GM19035 (cell line): ENCODE measurements around the gene PLXNC1.

Source experiments
- ATAC-seq: cut with Tn5 transposase; IDR thresholded peaks from one replicate; pipeline ENCODE4 v1.9.1; 2021; ENCODE audit not compliant: unreplicated experiment

The PLXNC1 gene

DNA sequence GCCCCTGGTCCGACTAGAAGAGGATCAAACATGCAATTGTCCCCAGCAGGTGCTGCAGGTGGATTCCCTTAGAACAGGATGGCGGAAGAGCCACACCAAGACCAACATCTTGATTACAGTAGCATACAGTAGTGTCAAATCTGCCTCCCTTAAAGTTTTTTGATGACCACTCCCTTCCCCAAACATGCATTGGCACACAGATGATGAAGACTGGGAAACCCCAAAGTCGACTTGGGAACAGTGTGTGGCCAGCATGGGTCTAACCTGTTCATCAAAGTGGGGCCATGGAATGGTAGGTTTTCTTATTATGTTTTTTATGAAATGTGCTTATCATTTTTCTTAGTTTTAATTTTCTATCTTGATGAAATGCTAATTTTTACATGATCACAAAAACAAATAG is 8.8 kb downstream of the PLXNC1 start:
- ATAC-seq: no peak

DNA sequence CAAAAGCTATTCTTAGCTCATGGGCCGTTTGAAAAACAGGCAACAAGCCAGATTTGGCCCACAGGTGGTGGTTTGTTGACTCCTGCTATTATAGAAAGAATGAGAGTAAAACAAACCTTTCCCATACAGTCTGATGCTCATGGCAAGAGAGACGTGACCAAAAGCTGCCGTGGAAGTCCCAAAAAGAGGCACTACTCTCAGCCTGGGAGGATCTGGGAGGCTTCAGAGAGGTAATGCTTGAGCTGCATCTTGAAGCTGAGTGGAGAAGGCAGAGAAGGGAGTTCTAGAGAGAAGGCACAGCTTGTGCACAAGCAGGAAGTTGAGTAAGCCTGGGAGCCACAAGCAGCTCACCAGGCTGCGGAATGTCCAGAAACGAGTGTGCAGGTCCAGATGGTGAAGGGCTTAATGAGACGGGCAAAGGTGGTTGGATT is 9.6 kb downstream of the PLXNC1 start:
- peak; percentile 75 for ATAC-seq

DNA sequence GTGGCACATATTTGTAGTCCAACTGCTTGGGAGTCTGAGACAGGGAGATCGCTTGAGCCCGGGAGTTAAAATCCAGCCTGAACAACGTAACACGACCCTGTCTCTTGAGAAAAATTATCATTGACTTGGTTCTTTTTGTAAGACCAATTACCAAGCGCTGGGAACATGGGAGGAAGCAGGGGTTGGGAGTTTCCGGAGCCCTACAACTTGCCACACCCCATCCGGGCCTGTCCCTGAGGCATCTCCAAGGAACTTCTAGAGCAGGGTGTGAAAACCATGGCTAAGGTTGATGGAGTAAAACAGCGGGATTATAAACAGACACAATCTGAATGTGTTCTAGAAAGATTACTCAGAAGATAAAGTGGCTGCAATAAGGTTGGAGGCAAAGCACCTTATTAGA is 10.3 kb downstream of the PLXNC1 start:
- ATAC-seq: no peak

DNA sequence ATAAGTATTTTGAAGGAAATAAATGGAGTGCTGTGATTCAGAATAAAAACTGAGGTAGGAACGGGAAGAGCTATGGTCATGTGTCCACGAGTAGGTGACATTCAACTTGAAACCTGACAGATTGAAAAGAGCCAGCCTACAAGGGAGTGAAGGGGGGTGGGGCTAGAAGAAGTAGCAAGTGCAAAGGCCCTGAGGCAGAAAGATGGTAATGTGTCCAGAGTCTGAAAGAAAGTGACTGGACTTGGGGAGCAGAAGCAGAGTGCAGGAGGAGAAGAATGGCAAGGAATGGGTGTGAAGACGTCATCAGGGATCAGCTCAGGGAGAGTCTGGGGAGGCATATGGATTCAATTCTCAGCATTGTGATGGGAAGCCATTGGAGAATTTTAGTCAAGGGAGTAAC is 13.7 kb downstream of the PLXNC1 start:
- ATAC-seq: no peak

DNA sequence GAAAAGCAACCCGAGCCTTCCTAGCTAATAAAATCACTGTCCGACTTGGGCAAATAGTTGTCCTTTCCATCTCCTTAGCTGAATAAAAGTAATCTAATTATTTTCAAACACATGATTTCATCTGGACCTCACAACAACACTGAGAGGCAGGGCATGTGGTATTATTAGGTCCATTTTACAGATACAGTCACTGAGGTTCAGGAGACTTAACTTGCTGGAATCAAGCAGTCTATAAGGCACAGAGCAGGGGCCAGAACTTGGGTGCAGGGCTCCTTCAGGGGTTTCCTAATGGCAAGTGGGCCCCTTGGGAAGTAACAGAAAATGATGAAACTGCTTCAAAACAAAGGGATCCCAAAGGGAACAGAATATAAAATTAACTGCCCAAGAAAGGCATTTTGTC is 15.5 kb downstream of the PLXNC1 start:
- no peak for ATAC-seq

DNA sequence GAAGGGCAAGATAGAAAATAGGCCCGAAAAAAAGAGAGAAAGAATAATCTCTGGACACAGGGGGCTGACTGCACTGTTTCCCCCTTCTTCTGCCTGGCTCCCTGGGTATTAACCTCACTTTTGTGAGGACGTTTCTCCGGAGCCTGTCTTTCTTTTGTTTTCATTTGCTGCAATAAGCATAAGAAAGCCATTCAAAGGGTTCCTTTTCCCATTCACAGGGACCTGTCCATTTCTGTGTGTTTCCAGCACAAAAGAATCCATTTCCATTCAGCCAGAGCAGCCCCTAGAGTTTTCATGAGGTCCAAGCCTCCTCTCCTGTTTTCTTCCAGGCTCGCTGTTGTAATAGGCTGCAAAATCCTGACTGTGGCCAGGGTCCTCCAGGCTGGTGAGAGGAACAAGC is 16.8 kb downstream of the PLXNC1 start:
- ATAC-seq: no peak

DNA sequence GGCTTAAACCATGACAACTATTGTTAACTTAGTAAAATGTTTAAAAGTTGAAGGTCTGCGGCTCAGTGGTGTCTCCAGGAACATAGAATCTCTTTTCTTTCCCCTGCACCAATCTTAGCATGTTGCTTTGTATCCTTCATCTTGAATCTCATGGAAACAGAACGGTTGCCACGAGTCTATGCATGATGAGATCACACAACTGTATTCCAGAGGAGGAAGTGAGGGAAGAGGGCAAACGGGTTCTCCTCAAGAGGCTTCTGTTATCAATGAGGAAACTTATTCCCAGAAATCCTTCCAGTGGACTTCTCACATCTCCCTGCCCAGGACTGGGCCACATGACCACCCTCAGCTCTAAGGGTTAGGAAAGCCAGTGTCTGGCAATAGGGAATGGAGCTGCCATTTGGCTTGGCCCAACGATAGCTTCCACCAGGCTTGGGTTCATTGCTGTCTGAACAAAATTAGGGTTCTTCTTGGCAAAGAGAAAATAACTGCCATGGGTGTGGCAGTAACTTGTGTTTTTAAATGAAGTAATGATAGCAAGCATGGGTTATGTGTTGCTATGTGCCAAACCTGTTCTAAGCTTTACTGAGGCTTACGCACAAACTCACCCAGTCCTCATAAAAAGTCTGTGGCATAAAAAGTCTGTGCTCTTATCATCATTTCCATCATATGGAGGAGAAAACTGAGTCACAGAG is 17.4 kb downstream of the PLXNC1 start:
- ATAC-seq: no peak

DNA sequence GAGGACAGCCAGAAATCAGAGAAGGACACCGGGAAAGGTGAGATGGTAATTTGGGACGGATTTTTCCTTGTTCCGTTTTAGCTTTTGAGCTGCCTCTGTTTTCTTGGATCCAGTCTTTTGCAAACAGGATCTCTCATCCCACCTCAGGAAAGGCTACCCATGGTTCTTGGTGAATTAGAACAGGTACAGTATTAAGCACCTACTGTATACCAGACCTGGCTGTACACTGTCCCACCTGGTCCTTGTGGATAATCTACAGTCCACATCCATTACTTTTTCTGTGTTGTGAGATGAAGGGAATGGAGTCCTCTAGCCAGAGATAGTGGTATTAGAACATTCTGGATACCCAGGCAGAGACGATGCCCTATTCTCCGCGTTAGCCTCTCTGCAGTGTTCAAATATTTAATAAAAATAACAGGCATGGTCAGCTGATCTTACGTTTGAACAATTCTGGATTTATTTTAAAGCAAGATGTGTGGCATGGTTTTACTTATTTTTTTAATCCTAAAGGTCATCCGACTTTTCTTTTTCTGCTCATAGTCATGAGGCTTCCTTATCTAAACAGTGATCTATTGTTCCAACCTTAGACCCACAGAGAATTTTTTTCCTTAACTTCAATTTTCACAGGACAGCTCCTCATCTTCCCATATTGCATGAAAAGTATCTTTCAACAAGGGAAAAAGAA is 18.8 kb downstream of the PLXNC1 start:
- ATAC-seq: no peak

DNA sequence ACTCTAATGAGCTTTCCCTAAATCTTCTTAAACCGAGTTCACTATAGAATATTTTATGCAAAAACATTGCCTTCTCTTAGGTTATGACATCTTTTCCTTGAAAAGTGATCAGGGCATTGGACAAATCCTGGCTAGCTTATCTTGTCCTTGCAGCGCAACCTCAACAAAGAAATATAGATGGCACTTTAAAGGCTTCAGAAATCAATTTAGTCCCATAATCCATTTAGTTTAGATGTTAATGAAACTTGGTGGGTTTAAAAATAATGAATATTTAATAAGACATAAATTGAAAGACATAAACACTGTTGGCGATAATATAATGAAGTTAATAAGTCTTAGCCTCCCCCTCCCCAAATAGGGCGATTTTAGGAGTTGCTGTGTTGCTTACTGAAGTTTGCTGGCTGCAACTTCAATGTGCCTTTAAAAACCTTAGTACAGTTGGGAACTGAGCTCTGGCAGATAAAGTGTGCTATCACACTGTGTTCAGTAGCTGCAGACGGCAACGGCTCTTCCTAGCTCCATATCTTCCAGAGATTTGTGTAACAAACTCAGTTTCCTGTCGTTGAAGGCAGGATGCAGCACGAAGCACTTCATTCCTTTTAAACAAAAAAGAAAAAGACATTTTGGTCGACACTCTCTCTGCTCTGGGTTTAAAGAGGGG is 19.5 kb downstream of the PLXNC1 start:
- no peak for ATAC-seq

DNA sequence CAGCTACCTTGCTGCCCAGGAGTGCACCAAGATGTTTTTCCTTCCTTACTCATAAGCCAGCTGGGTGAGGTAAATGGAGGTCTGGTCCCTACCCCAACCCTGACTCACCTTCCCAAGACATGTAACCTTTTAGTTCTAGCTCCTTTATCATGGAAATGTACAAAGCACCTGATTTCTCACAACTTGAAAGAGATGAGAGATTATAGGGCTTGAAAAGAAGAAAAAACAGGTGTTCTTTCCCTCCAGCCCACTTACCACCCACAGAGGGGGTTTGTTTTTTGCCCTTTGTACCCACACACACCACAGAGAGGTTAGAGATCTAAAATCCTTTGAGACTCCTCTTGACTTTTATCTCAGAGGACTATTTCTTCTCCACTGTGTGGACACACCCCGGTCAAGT is 21.1 kb downstream of the PLXNC1 start:
- no peak for ATAC-seq

DNA sequence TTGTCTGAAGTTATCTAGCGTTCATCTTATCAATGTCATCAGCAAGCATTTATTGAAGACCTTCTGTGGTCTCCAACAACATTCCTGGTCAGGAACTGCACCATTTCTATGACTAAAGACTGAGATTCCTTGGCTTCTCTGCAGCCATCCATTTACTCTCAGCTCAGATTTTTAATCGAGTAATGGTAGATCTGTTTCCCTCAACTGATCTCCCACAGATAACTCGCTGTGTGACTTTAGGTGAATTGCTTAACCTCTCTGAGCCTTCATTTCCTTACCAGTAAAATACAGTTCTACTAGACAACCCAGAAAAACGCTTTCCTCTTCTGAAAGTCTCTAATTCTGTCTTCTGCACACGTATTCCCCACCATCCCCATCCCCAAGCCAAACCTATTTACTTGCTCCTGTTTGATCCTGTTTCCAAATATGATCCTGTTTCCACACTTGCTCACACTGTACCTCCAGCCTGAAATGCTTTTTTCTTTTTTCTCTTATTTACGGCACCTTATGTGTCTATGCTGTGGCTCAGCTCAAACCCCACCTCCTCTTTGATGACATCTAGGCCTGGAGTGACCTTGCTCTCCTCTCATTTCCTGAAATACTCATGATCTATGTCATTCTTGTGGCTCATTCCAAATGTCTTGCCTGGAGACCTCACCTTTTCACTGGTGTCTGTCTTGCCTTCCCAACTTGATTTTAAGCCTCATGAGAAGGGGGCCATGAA is 21.8 kb downstream of the PLXNC1 start:
- no peak for ATAC-seq

DNA sequence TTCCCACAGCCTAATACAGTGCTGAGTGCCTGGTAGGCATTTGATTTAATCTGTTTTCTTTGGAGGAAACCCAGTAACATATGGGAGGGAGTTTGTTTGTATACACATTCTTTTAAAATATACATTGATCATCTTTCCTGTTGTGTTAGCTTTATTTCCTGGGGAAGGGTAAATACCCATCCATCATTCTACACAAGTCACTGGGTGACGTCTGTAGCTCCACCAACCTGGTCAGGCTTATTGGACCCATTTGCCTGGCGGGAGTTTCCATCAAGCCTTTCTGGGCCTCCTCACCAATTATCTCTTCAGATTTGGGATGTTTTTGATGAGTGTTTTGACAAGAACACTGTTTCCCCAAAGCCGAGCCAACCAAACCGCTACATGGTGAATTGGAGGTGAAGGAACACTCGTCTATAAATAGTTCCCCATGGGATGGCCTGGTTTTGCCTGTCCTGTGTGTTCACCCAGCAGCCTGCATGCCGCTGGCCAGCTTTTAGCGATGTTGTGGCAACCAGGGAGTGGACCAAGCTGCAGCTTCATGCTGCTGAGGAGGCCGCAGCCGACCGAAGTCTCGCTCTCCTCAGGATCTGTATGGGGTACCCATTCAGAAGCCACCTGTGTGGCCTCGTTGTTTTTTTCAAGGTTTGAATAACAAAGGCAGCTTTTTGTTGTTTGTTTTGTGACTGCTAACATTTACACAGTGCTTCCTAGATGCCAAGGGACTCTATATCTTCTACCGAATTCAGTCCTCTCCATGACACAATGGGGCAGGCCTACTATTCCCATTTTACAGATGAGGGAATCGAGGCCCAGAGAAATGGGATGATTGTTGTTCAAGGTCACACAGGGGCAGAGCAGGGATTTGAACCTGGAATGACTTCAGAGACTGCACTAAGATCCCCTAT is 22.6 kb downstream of the PLXNC1 start:
- ATAC-seq: no peak

DNA sequence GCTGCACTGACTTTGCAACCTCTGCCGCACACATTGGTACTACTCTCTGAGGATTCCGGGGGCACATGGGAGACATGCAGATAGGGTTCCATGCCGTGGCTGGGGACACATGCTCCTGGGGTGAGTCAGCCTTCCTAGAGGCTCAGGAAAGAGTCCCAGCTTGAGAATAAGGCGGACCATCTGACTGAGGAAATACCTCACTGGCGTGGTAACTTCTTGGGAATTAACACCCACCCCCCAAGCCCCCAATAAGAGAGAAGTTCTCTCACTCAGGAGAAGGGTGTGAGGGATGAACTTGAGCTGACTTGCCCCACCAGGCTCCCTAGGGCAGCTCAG is 23.2 kb downstream of the PLXNC1 start:
- ATAC-seq: no peak

DNA sequence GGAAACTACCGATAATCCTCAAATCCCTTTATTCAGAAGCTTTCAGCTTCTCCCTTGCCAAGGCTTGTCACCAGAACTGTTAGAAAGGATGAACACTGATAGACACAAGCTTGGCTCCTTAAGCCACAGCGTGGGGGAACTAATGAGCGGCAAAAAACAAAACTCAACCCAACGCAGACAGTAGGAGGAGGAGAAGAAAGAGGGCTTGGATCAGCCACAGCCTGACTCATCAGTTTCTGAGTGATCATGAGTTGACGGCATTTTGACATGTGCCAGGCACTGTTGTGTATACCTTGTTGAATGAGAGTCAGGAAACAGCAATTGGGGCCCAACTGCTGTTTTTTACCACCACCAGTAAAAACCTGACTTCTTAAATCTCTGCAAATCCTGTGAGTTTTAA is 23.7 kb downstream of the PLXNC1 start:
- ATAC-seq: no peak

DNA sequence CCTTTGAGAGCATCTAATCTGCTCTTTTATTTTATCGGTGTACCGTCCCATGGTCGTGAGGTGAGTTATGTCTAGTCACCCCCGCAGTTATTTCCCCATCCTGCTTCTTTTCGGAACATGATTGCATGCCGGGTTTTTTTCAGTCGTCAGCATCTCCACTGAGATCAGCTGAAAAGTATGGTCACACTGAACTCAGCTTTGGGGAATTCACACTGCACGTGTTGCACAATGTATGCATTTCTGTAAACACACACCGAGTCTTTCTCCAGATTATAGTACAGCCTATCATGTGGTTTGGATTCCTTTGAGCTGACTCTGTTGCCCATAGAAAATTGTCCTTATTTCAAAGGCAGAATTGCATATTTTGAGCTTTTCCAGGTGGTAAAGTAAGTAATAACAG is 24.6 kb downstream of the PLXNC1 start:
- ATAC-seq: no peak

DNA sequence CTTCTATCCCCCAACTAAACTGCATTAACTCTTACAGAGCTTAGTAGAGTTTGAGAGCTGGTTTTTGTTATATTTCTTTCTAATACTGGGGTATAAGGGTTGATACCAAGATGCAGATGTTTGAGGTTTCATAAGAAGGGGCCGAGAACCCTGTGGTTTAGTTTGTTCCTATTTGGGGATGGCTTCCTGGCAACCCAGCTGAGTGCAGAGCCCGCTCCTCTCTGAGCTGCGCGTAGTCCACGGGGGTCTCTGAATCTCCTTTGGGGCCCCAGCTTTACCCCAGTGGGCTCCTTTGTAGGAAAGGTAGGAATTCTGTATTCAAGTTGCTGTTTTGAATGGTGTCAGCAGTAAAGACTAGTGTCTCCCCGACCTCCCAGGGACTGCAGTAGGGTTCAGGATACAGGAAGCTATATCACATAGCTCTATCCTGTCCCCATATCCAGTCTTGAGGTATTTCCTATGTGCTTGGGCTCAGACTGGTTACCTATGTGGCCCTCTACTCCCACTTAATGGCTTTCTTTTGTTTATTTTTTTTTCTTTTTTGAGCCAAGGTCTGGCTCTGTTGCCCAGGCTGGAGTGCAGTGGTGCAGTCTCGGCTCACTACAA is 25.4 kb downstream of the PLXNC1 start:
- no peak for ATAC-seq

DNA sequence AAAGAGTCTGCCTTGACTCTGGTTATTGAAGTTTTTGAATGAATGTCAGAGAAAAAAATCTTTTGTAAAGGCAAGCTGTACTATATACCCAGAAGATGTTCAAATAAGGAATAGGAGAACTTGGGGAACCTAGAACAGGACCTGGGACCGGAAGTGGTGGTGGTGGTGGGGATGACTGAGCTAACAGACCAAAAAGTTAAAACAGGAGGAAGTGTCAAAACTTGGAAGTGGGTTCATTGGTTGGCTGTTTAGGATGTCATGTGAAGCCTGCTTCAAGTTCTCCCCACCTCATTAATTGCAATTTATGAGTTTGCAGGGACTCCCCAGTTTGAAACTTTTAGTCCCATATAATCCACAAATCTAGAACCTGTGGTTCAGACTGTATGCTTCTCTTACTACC is 26.2 kb downstream of the PLXNC1 start:
- no peak for ATAC-seq

DNA sequence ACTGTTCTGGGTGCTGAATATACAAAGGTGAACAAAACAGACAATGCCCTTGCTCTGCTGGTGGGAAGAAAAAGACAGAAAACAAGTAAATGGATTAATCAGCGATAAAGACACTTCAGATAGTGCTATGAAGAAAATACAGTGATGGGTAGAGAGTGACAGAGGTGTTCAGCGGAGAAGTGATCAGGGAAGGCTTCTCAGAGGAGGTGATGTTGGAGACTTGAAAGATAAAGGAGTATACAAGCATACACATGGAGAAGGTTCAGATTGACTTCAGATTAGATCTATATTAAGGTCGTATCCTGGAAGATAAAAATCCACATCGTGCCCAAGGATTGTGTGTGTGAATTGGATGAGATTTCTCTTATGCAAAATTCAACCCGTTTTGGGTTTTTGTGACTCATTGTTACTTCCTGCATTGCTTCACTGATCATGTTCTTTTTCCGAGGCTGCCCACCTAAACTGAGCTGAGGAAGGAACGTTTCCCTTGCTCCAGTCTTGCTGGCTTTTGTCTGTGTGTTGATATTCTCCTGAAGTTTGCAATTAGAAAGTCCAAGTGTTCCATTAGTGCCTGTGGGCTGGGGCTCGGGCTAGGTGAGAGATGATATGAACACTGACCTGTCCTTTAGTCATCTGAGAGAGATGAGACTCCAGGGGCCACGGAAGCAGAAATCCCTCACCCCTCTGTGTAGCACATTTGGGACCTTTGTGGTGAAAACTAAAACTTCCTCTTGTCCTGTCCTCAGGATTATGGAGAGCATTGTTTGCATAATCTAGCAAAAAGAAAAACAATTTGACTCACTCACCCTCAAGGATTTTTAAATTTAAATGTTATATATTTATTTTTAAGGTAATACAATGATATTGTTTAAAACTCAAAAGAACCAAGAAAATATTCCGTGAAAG is 27.6 kb downstream of the PLXNC1 start:
- ATAC-seq: peak; percentile 40

DNA sequence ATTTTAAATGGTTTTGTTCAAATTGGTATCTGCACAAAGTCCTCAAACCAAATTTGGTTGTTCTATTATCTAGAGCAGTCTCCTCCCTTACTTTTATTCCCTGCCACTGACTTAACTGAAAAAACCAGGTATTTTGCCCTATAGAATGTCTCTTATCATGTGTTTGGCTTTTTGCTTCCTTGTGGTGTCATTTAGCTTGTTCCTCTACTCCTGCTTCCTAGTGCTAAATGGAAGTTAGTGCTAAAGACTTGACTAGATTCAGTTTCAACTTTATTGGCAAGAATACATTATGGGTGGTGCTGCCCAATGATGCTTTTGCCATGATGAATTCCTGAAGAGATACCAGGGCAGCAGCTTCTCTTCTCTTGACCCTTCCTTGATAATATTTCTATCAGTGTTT is 29.7 kb downstream of the PLXNC1 start:
- ATAC-seq: no peak
